Stimulated activated CD8-positive, alpha-beta memory T cell treated with anti-CD3 and anti-CD28 coated beads, Interleukin-4, amount 100 ng/mL, for 24 hours (primary cell): ENCODE measurements around the gene MTUS2.
"Not testable (repeated sequence)": the region's sequence is repeated elsewhere in the genome, so short reads cannot be mapped to it uniquely, and the experiment has no call there.

Source experiments
- DNase-seq: peaks from one replicate; pipeline ENCODE4 v3.0.0-alpha.2; 2020; ENCODE audit warnings: low read depth

The MTUS2 gene

DNA sequence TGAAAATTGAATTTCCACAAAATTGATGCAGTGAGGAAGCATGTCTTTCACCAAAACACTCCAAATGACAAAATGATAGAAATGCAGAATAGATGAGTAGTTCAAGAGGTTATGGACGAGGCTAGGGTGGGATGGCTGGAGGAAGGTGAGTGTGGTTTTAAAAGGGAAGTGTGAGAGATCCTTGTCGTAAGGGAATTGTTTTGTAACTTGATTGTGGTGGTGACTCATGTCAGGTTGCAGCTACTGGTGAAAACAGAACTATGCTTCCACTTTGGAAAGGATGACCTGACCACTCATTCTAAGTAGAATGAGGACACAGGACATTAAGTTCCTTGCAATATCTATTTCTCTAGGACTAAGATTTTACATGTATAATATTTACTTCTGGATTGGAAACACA lies 345.7 kb downstream of the MTUS2 start:
- no peak for DNase-seq

DNA sequence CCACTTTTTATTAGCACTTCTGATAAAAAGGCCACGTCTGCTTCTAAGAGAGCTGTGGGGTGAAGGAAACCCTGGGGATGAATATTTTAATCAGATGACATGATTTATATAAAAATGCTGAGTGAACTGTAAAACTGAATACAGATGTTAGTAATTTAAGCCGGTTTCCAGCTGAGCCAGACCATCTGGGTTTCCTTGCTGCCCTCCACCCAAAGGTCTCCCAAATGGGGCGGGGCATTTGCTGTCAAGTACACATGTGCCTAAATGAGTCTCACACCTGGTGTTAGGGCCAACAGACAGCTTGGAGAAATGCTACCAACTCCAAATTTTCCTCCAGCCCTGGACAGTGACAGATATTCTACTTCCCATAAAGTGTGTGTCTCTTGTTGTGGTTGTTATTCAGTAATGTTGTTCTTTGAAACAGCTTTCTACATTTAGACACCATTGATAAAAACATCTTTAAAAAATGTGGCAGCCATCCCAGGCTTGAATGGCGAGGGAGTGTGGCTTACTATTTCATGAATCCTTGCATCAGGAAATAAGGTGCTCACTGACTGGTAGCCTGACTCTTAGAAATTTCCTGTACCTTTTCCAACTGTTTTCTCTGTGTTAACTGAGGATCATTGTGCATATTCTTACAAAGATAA lies 350.4 kb downstream of the MTUS2 start:
- no peak for DNase-seq

- no peak for DNase-seq
These were observed 351.1 kb downstream of the MTUS2 start for GRCh38 chr13:29171244-29171643.

DNA sequence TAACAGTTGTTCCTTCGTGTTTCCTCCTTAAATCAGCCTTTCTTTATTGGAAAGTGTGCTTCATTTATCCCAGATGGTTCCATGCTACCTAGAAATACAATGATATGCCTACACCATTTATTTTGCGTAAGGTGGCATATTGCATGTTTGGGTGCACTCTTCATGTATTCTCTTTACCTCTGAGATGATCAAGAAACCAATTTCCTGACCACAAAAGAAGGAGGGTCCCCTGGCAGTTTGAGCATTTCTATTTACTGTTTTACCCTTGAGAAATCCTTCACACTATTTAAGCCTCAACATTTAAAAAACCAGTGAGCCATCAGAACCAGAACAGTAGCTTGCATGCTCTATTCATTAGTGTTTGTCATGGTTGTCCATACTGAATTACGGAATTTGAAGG lies 354.0 kb downstream of the MTUS2 start:
- no peak for DNase-seq

- no peak for DNase-seq
These were observed 355.2 kb downstream of the MTUS2 start for GRCh38 chr13:29175250-29175873.

DNA sequence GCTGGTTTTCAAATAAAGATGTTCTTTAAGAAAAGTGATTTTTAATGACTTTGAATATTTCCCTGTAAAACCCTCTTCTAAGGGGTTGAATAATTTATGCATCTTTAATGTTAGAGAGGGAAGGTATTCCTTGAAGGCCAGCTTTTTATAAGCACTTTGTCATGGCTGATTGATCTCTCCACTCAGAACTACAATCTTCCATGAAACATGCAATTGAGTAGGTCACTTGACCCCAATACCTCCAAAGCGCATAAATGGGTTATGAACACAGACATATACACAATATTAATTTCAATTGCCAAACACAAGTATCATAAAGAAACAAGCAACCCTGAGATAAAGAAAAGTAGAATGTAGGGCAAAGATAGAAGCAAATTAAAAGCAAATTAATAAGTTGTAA lies 359.9 kb downstream of the MTUS2 start:
- DNase-seq: no peak

GRCh38 chr13:29182216-29182615 lies 362.1 kb downstream of the MTUS2 start:
- DNase-seq: no peak

GRCh38 chr13:29185926-29186325 lies 365.8 kb downstream of the MTUS2 start:
- no peak for DNase-seq

GRCh38 chr13:29187584-29187983 lies 367.4 kb downstream of the MTUS2 start:
- DNase-seq: no peak

DNA sequence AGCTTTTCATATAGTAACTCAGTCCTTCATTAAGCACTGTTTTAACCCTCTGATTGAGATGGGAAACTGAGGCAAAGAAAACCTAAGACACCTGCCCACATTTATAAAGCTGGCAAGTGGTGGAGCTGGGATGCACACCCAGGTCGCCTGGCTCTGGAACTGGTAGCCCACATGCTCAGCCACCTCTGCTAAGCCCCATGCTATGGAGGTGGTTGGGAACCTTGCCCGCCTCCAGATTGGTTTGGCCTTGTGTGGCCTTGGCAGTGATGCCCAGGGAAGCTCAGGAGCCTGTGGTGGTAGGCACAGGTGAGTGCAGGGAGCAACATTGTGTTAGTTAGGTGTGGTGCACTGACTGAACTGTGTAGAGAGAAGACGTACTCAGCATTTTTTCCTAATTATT lies 370.2 kb downstream of the MTUS2 start:
- DNase-seq: no peak

DNA sequence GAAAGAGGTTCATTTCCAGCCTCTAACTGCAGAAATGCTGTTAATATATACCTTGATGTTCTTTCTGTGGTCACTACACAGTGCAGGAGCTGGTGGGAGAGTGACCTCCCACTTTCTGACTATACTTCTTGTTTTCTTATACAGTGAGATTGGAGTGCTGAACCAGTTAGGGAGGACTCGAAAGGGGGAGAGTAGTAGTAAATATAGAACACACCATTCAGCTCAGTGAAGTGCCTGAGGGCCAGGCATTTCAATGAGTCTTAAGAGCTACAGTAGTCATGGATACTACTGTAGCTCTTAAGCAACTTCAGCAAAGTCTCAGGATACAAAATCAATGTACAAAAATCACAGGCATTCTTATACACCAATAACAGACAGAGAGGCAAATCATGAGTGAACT lies 372.9 kb downstream of the MTUS2 start:
- DNase-seq: no peak

DNA sequence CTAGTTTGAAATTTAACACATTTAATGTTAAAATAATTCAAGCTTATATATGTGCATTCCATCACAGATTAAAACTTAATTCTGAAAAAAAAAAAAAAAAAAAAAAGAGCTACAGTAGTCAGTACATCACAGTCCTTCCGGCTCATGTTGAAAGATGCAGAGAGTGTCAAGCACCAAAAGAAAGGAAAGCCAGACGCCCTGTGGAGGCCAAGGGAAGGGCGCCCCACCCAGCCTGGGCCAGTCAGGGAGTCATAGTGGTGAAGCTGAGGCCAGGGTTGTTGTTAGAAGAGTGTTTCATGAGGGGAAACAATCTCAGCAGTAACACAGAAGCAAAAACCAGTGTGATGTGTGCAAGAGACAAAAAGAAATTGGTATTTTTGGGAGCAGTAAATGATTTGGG lies 375.3 kb downstream of the MTUS2 start:
- DNase-seq: no peak

DNA sequence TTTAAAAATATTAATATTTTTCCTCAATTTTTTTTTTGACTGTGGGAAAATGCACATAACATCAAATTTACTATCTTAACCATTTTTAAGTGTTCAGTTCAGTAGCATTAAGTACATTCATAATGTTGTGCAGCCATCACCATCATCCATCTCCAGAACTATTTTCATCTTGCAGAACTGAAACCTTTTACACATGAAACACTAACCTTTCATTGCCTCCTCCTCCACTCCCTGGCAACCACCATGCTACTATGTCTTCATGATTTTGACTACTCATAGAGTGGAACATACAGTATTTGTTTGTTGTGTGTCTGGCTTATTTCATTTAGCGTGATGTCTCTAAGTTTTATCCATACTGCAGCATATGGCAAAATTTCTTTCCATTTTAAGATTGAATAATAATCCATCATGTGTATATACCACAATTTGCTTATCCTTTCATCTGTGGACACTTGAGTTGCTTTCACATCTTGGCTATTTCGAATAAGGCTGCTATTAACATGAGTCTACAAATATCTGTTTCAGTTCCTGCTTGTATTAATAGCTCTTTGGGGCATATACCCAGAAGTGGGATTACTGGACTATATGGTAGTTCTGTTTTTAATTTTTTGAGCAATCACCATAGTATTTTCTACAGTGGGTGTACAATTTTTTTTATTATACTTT lies 376.4 kb downstream of the MTUS2 start:
- DNase-seq: no peak

DNA sequence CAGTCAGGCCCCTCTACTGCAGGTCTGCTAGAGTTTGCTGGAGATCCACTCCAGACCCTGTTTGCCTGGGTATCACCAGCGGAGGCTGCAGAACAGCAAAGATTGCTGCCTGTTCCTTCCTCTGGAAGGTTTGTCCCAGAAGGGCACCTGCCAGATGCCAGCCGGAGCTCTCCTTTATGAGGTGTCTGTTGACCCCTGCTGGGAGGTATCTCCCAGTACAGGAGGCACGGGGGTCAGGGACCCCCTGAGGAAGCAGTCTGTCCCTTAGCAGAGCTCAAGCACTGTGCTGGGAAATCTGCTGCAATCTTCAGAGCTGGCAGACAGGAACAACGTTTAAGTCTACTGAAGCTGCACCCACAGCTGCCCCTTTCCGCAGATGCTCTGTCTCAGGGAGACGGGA lies 382.6 kb downstream of the MTUS2 start:
- not testable (repeated sequence) for DNase-seq

DNA sequence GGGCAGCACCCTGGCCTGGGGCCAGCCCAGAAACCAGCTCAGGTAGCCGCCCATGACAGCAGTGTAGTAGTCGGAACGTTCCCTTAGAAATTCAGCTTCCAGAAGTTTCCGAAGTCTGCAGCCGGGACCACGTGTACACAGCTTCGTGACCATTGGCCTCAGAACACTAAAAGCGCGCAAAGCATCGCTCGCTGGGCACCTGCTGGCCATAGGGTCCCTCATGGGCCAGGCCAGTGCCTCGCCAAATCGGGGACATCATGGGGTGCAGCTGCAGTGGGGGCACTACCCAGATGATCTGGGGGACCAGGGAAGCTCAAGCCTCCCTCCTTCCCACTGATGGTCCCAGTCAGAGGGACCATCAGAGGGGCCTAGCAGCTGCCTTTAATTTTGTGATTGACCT lies 384.5 kb downstream of the MTUS2 start:
- no peak for DNase-seq

DNA sequence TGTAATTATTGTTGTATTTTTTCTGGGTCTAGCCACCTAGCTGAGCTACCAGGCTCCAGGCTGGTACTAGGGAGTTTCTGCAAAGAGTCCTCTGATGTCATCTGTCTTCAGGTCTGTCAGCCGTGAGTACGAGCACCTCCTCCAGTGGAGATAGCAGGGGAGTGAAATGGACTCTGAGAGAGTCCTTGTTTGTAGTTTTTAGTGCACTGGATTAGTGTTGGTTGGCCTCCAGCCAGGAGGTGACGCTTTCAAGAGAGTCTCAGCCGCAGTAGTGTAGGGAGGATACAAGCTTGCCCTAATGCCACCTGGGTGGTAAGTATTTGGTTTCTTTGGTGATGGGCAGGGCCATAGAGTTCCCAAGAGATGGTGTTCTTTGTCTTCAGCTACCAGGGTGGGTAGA lies 390.5 kb downstream of the MTUS2 start:
- no peak for DNase-seq

DNA sequence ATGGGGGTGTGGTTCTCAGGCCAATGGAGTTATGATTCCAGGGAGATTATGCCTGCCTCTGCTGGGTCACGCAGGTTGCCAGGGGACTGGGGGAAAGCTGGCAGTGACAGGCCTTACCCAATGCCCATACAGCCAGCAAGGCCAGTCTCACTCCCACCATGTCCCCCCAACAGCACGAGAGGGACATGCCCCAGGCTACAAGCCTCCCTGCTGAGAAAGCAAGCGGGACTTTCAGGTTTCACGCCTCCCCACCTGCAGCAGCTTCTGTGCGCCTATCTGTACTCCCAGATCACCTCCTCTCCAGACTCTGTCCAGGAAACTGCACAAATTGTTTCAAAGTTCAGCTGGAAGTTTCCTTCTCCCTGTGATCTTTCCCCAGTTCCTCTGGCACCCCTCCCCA lies 391.0 kb downstream of the MTUS2 start:
- DNase-seq: not testable (repeated sequence)

DNA sequence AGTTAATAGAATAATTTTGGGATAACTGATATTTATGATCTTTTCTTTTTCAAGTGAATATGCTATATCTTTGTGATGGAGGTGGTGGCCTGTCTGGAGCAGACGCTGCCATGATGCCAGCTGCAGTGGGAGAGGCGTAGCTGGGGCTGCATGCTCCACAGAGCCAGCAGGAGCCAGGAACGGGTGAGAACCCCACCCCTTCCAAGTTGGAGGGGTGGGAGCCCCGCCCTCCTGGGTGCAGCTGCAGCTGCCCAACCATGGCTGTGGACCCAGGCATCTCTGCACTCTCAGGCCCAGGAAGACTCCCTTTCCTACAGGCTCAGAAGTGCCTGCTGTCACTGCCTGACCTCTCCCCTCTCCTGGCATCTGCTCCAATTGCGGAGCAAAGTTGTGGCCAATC lies 402.3 kb downstream of the MTUS2 start:
- no peak for DNase-seq

GRCh38 chr13:29224206-29224605 lies 404.1 kb downstream of the MTUS2 start:
- DNase-seq: no peak

- no peak for DNase-seq
These were observed 407.4 kb downstream of the MTUS2 start for GRCh38 chr13:29227576-29227975.

- no peak for DNase-seq
These were observed 410.2 kb downstream of the MTUS2 start for GRCh38 chr13:29230299-29230845.

DNA sequence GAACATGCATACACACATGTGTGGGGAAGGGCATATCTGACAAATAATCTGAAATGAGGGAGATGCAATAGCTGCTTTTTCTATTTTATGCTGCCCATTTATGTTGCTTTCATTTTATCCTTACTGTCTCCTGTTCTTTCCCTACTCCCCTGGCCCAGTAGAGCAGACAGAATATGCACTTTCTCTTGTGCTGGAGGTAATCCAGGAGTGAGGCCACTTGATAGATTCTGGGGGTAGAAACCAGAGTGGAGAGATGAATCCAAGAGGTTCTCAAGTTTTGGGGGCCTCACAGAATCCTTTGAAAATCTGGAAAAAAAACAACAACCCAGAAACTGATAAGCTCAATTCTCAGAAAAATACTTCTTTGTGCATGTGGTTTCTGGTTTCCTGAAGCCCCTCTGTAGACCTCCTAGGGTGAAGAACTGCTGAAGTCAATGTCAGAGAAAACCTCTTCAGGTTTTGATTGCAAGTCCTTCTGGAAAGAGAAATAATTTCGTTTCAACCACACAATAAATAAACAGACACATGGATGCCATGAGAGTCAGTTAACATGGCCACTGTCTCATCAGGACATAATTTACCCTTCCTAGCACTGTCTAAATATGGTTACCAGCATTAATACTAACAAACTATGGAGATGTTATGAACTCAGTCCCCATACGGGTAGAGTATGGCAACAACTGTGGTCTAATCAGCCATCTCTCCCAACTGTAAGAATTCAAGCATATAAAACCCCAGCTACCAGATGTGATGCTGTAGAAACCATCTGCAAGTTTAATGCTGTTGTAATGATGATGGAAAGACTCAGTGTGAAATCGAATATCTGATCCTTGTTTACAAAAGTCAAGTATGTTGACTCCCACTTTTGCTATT lies 419.8 kb downstream of the MTUS2 start:
- DNase-seq: no peak
